HEK293 (cell line): Measurements from ENCODE around the gene OSBPL10.

Experiments used
- CTCF ChIA-PET: fragments of 350-600 bp; formaldehyde crosslinking; extraction: SDS; loops from one replicate; lab custom pipeline; 2021; ENCODE audit warnings: antibody characterized with exemption; lab: Yijun Ruan, JAX
- POLR2A ChIA-PET: fragments of 300-600 bp; formaldehyde crosslinking; extraction: SDS; loops from one replicate; lab custom pipeline; 2020; ENCODE audit warnings: antibody characterized with exemption, inconsistent platforms; lab: Yijun Ruan, JAX
- H3K27ac ChIP-seq: fragments of 200-500 bp; sonication (Bioruptor generic); 2 replicates; pipeline ENCODE4 v1.5.1; 2014; ENCODE audit warnings: low read depth, low read length, control low read depth, inconsistent platforms; ENCODE audit errors: extremely low read depth
- H3K36me3 ChIP-seq, 2 experiments: fragments of 200-500 bp in 1 of 2; sonication (Bioruptor generic) in 1 of 2; 1 replicate in 1 of 2; 2 replicates in 1 of 2; pipeline ENCODE4 v1.5.1; 2014 to 2017; ENCODE audit warnings: inconsistent platforms in 2 of 2, low read length in 2 of 2; ENCODE audit not compliant: control insufficient read depth in 2 of 2, insufficient read depth in 1 of 2
- H3K4me1 ChIP-seq: fragments of 200-500 bp; sonication (Bioruptor generic); 2 replicates; pipeline ENCODE4 v1.5.1; 2014; ENCODE audit warnings: mild to moderate bottlenecking, low read length, inconsistent platforms; ENCODE audit not compliant: control insufficient read depth, insufficient read depth
- H3K4me3 ChIP-seq: 2 replicates; pipeline ENCODE4 v1.5.1; 2011; ENCODE audit warnings: low read depth, mild to moderate bottlenecking, control low read depth, low read length, moderate library complexity
- H3K9me3 ChIP-seq: fragments of 200-500 bp; sonication (Bioruptor generic); 2 replicates; pipeline ENCODE4 v1.5.1; 2014; ENCODE audit warnings: low read depth, low read length, inconsistent platforms; ENCODE audit not compliant: control insufficient read depth, insufficient read depth
- EGR2 ChIP-seq: fragments of 450-650 bp; formaldehyde crosslinking; IDR thresholded peaks from 2 replicates; pipeline ENCODE4 v1.5.1; 2016; ENCODE audit warnings: low read depth, missing biosample characterization, missing genetic modification characterization
- GLI4 ChIP-seq: fragments of 450-650 bp; formaldehyde crosslinking; IDR thresholded peaks from 2 replicates; pipeline ENCODE4 v1.5.1; 2016; ENCODE audit warnings: missing biosample characterization, missing genetic modification characterization
- KLF9 ChIP-seq: fragments of 450-650 bp; formaldehyde crosslinking; IDR thresholded peaks from 2 replicates; pipeline ENCODE4 v1.5.1; 2016; ENCODE audit warnings: missing biosample characterization, missing genetic modification characterization, low read depth
- WT1 ChIP-seq: fragments of 450-650 bp; formaldehyde crosslinking; IDR thresholded peaks from 2 replicates; pipeline ENCODE4 v1.5.1; 2016; ENCODE audit warnings: missing biosample characterization, missing genetic modification characterization
- ZBTB20 ChIP-seq: fragments of 450-650 bp; formaldehyde crosslinking; IDR thresholded peaks from 2 replicates; pipeline ENCODE4 v1.5.1; 2016; ENCODE audit warnings: missing biosample characterization, missing genetic modification characterization
- ZBTB8A ChIP-seq: fragments of 450-650 bp; formaldehyde crosslinking; IDR thresholded peaks from 2 replicates; pipeline ENCODE4 v1.5.1; 2016; ENCODE audit warnings: missing biosample characterization, missing genetic modification characterization
- ZNF37A ChIP-seq: fragments of 450-650 bp; IDR thresholded peaks from 2 replicates; pipeline ENCODE4 v1.5.1; 2018; ENCODE audit warnings: missing biosample characterization, missing genetic modification characterization
- ZNF416 ChIP-seq: fragments of 450-650 bp; formaldehyde crosslinking; IDR thresholded peaks from 2 replicates; pipeline ENCODE4 v1.5.1; 2016; ENCODE audit warnings: missing biosample characterization, missing genetic modification characterization
- ZNF837 ChIP-seq: fragments of 450-650 bp; formaldehyde crosslinking; IDR thresholded peaks from 2 replicates; pipeline ENCODE4 v1.5.1; 2016; ENCODE audit warnings: missing biosample characterization, missing genetic modification characterization
- ZSCAN23 ChIP-seq: fragments of 450-650 bp; formaldehyde crosslinking; IDR thresholded peaks from 2 replicates; pipeline ENCODE4 v1.5.1; 2016; ENCODE audit warnings: missing biosample characterization, missing genetic modification characterization
- TF ChIP-seq, protein P1 (sequence below): fragments of 450-650 bp; formaldehyde crosslinking; optimal IDR thresholded peaks from 2 replicates; pipeline ENCODE3; 2016; ENCODE audit warnings: missing biosample characterization, mild to moderate bottlenecking, missing genetic modification characterization
- TF ChIP-seq, protein P2 (sequence below): IDR thresholded peaks from 2 replicates; pipeline ENCODE4 v1.6.1; 2011; ENCODE audit warnings: mild to moderate bottlenecking, low read depth, low read length, borderline replicate concordance
- TF ChIP-seq, protein P3 (sequence below): fragments of 450-650 bp; formaldehyde crosslinking; conservative IDR thresholded peaks from 2 replicates; pipeline ENCODE4 v1.5.1; 2016; ENCODE audit warnings: low read depth, missing biosample characterization, missing genetic modification characterization
- TF ChIP-seq, protein P4 (sequence below): fragments of 450-650 bp; formaldehyde crosslinking; IDR thresholded peaks from 2 replicates; pipeline ENCODE4 v1.5.1; 2016; ENCODE audit warnings: missing biosample characterization, missing genetic modification characterization, borderline replicate concordance
- TF ChIP-seq, protein P5 (sequence below): fragments of 450-650 bp; formaldehyde crosslinking; IDR thresholded peaks from 2 replicates; pipeline ENCODE4 v1.5.1; 2017; ENCODE audit warnings: missing biosample characterization, mild to moderate bottlenecking, missing genetic modification characterization, moderate library complexity
- TF ChIP-seq, protein P6 (sequence below): fragments of 450-650 bp; formaldehyde crosslinking; IDR thresholded peaks from 2 replicates; pipeline ENCODE4 v1.5.1; 2016; ENCODE audit warnings: missing biosample characterization, missing genetic modification characterization
- TF ChIP-seq, protein P7 (sequence below): fragments of 450-650 bp; formaldehyde crosslinking; IDR thresholded peaks from 2 replicates; pipeline ENCODE4 v1.5.1; 2016; ENCODE audit warnings: missing biosample characterization, missing genetic modification characterization

OSBPL10 gene

DNA sequence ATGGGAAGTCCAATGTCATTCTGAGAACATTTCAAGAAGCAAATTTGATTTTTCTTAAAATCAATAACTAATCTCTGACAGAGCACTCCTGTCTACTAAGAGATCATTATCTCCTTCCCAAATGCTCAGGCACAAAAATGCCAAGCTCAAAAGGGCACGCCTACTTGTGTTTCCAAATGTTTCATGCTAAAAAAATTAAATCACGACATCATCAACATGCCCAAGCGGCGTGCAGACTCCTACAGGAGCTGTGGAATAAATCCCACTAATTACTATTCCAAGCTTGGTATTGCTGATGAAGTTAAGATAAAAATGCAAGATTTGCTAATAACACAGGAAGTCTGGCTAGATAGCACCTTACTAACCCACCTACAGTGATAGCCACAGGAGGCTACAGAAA lies 140.8 kb downstream of the OSBPL10 start:
- no peak for TF ChIP-seq ZSCAN23 (tag by site-specific recombination)
- TF ChIP-seq GLI4 (tag by site-specific recombination), result no peak
- TF ChIP-seq, protein P1, sequence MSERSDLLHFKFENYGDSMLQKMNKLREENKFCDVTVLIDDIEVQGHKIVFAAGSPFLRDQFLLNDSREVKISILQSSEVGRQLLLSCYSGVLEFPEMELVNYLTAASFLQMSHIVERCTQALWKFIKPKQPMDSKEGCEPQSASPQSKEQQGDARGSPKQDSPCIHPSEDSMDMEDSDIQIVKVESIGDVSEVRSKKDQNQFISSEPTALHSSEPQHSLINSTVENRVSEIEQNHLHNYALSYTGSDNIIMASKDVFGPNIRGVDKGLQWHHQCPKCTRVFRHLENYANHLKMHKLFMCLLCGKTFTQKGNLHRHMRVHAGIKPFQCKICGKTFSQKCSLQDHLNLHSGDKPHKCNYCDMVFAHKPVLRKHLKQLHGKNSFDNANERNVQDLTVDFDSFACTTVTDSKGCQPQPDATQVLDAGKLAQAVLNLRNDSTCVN, result no peak
- TF ChIP-seq, protein P2, sequence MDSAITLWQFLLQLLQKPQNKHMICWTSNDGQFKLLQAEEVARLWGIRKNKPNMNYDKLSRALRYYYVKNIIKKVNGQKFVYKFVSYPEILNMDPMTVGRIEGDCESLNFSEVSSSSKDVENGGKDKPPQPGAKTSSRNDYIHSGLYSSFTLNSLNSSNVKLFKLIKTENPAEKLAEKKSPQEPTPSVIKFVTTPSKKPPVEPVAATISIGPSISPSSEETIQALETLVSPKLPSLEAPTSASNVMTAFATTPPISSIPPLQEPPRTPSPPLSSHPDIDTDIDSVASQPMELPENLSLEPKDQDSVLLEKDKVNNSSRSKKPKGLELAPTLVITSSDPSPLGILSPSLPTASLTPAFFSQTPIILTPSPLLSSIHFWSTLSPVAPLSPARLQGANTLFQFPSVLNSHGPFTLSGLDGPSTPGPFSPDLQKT, result no peak
- TF ChIP-seq, protein P3, sequence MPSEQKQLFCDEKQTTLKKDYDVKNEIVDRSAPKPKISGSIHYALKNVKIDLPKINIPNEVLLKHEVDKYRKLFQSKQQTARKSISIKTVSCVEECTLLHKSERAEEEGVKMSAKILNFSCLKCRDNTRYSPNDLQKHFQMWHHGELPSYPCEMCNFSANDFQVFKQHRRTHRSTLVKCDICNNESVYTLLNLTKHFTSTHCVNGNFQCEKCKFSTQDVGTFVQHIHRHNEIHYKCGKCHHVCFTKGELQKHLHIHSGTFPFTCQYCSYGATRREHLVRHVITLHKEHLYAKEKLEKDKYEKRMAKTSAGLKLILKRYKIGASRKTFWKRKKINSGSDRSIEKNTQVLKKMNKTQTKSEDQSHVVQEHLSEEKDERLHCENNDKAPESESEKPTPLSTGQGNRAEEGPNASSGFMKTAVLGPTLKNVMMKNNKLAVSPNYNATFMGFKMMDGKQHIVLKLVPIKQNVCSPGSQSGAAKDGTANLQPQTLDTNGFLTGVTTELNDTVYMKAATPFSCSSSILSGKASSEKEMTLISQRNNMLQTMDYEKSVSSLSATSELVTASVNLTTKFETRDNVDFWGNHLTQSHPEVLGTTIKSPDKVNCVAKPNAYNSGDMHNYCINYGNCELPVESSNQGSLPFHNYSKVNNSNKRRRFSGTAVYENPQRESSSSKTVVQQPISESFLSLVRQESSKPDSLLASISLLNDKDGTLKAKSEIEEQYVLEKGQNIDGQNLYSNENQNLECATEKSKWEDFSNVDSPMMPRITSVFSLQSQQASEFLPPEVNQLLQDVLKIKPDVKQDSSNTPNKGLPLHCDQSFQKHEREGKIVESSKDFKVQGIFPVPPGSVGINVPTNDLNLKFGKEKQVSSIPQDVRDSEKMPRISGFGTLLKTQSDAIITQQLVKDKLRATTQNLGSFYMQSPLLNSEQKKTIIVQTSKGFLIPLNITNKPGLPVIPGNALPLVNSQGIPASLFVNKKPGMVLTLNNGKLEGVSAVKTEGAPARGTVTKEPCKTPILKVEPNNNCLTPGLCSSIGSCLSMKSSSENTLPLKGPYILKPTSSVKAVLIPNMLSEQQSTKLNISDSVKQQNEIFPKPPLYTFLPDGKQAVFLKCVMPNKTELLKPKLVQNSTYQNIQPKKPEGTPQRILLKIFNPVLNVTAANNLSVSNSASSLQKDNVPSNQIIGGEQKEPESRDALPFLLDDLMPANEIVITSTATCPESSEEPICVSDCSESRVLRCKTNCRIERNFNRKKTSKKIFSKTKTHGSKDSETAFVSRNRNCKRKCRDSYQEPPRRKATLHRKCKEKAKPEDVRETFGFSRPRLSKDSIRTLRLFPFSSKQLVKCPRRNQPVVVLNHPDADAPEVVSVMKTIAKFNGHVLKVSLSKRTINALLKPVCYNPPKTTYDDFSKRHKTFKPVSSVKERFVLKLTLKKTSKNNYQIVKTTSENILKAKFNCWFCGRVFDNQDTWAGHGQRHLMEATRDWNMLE (tag by site-specific recombination), result no peak
- no peak for TF ChIP-seq WT1
- TF ChIP-seq, protein P4, sequence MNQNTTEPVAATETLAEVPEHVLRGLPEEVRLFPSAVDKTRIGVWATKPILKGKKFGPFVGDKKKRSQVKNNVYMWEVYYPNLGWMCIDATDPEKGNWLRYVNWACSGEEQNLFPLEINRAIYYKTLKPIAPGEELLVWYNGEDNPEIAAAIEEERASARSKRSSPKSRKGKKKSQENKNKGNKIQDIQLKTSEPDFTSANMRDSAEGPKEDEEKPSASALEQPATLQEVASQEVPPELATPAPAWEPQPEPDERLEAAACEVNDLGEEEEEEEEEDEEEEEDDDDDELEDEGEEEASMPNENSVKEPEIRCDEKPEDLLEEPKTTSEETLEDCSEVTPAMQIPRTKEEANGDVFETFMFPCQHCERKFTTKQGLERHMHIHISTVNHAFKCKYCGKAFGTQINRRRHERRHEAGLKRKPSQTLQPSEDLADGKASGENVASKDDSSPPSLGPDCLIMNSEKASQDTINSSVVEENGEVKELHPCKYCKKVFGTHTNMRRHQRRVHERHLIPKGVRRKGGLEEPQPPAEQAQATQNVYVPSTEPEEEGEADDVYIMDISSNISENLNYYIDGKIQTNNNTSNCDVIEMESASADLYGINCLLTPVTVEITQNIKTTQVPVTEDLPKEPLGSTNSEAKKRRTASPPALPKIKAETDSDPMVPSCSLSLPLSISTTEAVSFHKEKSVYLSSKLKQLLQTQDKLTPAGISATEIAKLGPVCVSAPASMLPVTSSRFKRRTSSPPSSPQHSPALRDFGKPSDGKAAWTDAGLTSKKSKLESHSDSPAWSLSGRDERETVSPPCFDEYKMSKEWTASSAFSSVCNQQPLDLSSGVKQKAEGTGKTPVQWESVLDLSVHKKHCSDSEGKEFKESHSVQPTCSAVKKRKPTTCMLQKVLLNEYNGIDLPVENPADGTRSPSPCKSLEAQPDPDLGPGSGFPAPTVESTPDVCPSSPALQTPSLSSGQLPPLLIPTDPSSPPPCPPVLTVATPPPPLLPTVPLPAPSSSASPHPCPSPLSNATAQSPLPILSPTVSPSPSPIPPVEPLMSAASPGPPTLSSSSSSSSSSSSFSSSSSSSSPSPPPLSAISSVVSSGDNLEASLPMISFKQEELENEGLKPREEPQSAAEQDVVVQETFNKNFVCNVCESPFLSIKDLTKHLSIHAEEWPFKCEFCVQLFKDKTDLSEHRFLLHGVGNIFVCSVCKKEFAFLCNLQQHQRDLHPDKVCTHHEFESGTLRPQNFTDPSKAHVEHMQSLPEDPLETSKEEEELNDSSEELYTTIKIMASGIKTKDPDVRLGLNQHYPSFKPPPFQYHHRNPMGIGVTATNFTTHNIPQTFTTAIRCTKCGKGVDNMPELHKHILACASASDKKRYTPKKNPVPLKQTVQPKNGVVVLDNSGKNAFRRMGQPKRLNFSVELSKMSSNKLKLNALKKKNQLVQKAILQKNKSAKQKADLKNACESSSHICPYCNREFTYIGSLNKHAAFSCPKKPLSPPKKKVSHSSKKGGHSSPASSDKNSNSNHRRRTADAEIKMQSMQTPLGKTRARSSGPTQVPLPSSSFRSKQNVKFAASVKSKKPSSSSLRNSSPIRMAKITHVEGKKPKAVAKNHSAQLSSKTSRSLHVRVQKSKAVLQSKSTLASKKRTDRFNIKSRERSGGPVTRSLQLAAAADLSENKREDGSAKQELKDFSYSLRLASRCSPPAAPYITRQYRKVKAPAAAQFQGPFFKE (tag by site-specific recombination), result no peak
- TF ChIP-seq, protein P5, sequence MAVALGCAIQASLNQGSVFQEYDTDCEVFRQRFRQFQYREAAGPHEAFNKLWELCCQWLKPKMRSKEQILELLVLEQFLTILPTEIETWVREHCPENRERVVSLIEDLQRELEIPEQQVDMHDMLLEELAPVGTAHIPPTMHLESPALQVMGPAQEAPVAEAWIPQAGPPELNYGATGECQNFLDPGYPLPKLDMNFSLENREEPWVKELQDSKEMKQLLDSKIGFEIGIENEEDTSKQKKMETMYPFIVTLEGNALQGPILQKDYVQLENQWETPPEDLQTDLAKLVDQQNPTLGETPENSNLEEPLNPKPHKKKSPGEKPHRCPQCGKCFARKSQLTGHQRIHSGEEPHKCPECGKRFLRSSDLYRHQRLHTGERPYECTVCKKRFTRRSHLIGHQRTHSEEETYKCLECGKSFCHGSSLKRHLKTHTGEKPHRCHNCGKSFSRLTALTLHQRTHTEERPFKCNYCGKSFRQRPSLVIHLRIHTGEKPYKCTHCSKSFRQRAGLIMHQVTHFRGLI (tag by site-specific recombination), result no peak
- TF ChIP-seq ZNF837 (tag by site-specific recombination), result no peak
- no peak for TF ChIP-seq ZNF37A (tag by site-specific recombination)
- TF ChIP-seq, protein P6, sequence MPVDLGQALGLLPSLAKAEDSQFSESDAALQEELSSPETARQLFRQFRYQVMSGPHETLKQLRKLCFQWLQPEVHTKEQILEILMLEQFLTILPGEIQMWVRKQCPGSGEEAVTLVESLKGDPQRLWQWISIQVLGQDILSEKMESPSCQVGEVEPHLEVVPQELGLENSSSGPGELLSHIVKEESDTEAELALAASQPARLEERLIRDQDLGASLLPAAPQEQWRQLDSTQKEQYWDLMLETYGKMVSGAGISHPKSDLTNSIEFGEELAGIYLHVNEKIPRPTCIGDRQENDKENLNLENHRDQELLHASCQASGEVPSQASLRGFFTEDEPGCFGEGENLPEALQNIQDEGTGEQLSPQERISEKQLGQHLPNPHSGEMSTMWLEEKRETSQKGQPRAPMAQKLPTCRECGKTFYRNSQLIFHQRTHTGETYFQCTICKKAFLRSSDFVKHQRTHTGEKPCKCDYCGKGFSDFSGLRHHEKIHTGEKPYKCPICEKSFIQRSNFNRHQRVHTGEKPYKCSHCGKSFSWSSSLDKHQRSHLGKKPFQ (tag by site-specific recombination), result no peak
- no peak for TF ChIP-seq ZNF416 (tag by site-specific recombination)
- TF ChIP-seq EGR2, result no peak
- no peak for TF ChIP-seq ZBTB20 (tag by site-specific recombination)
- TF ChIP-seq ZBTB8A (tag by site-specific recombination), result no peak
- TF ChIP-seq, protein P7, sequence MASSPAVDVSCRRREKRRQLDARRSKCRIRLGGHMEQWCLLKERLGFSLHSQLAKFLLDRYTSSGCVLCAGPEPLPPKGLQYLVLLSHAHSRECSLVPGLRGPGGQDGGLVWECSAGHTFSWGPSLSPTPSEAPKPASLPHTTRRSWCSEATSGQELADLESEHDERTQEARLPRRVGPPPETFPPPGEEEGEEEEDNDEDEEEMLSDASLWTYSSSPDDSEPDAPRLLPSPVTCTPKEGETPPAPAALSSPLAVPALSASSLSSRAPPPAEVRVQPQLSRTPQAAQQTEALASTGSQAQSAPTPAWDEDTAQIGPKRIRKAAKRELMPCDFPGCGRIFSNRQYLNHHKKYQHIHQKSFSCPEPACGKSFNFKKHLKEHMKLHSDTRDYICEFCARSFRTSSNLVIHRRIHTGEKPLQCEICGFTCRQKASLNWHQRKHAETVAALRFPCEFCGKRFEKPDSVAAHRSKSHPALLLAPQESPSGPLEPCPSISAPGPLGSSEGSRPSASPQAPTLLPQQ (tag by site-specific recombination), result no peak
- no peak for TF ChIP-seq KLF9 (tag by site-specific recombination)
- H3K4me3 ChIP-seq, result no peak overlapping the region
- no peaks in the 10 kb centered on the region for H3K36me3 ChIP-seq
- ChIA-PET POLR2A (interaction anchor here (0.6 kb wide), 1 partner anchor 131 kb away, joined by 4 read pairs; no protein-coding TSS in a partner anchor), CTCF (no interaction called here)
- H3K4me1 ChIP-seq, result no peaks in the 10 kb centered on the region
- no peak overlapping the region for H3K27ac ChIP-seq
- no peaks in the 10 kb centered on the region for H3K9me3 ChIP-seq
